SK-N-SH (cell line): ENCODE measurements around the gene CEP112. TPM values are rescaled to one million over a fixed set of nuclear protein-coding genes. Genes with fewer than 3 reads are reported as not detected.

Source experiments
- CTCF ChIA-PET: fragments of 300-600, 350-600 bp; formaldehyde crosslinking; extraction: SDS; loops from one replicate; lab custom pipeline; 2021; lab: Yijun Ruan, JAX
- POLR2A ChIA-PET: fragments of 350-600 bp; sonication (Branson Sonifier 250); formaldehyde crosslinking; extraction: SDS; loops from one replicate; lab custom pipeline; 2020; ENCODE audit warnings: antibody characterized with exemption, inconsistent platforms; lab: Yijun Ruan, JAX
- DNase-seq: peaks from one replicate; pipeline ENCODE4 v3.0.0; 2012
- H2AFZ ChIP-seq: fragments of 200-600 bp; sonication (generic); 2 replicates; pipeline ENCODE4 v1.8.1; 2016; ENCODE audit warnings: antibody characterized with exemption, mild to moderate bottlenecking, low read depth
- H3F3A ChIP-seq: fragments of 200-600 bp; sonication (generic); replicated peaks from 2 replicates; pipeline ENCODE3; 2016; ENCODE audit warnings: antibody characterized with exemption, mild to moderate bottlenecking; ENCODE audit not compliant: insufficient read depth
- H3K27ac ChIP-seq, 2 experiments: fragments of 200-500 bp in 1 of 2; fragments of 200-600 bp in 1 of 2; sonication (Bioruptor generic) in 1 of 2; sonication (generic), shearing (Covaris generic) in 1 of 2; 2 replicates each; pipeline versions ENCODE4 v1.5.1 to v1.6.1; 2014 to 2016; ENCODE audit warnings: low read depth in 2 of 2, inconsistent platforms in 1 of 2, low read length in 1 of 2, mild to moderate bottlenecking in 1 of 2, mixed read lengths in 1 of 2
- H3K27me3 ChIP-seq: fragments of 200-600 bp; sonication (generic), shearing (Covaris generic); 2 replicates; pipeline ENCODE4 v1.6.1; 2016; ENCODE audit warnings: mixed run types; ENCODE audit not compliant: insufficient read depth
- H3K36me3 ChIP-seq, 2 experiments: fragments of 200-500 bp in 1 of 2; fragments of 200-600 bp in 1 of 2; sonication (Bioruptor generic) in 1 of 2; sonication (generic) in 1 of 2; replicated peaks in 1 of 2; 2 replicates each; pipeline versions ENCODE3 to v1.5.1; 2014 to 2016; ENCODE audit warnings: low read length in 1 of 2, mild to moderate bottlenecking in 1 of 2; ENCODE audit not compliant: insufficient read depth in 2 of 2, control insufficient read depth in 1 of 2
- H3K4me1 ChIP-seq, 2 experiments: fragments of 200-500 bp in 1 of 2; fragments of 200-600 bp in 1 of 2; sonication (Bioruptor generic) in 1 of 2; sonication (generic), shearing (Covaris generic) in 1 of 2; 2 replicates each; pipeline versions ENCODE4 v1.5.1 to v1.6.1; 2014 to 2016; ENCODE audit warnings: low read depth in 1 of 2, low read length in 1 of 2, mixed run types in 1 of 2; ENCODE audit not compliant: insufficient read depth in 2 of 2, control insufficient read depth in 1 of 2
- H3K4me2 ChIP-seq: fragments of 200-600 bp; sonication (generic), shearing (Covaris generic); 2 replicates; pipeline ENCODE4 v1.6.1; 2017; ENCODE audit warnings: mixed run types
- H3K4me3 ChIP-seq, 2 experiments: fragments of 200-500 bp in 1 of 2; fragments of 200-600 bp in 1 of 2; sonication (Bioruptor generic) in 1 of 2; sonication (generic), shearing (Covaris generic) in 1 of 2; 2 replicates each; pipeline versions ENCODE4 v1.5.1 to v1.8.1; 2014 to 2016; ENCODE audit warnings: low read depth in 2 of 2, inconsistent platforms in 1 of 2, low read length in 1 of 2, mild to moderate bottlenecking in 1 of 2, mixed read lengths in 1 of 2, moderate library complexity in 1 of 2
- H3K79me2 ChIP-seq: fragments of 200-600 bp; sonication (generic); 2 replicates; pipeline ENCODE4 v1.8.1; 2017; ENCODE audit warnings: mild to moderate bottlenecking; ENCODE audit not compliant: insufficient read depth
- H3K9ac ChIP-seq: fragments of 200-600 bp; sonication (generic); 2 replicates; pipeline ENCODE4 v1.6.1; 2017; ENCODE audit warnings: mixed run types
- H3K9me2 ChIP-seq: fragments of 200-600 bp; sonication (generic); 2 replicates; pipeline ENCODE4 v1.6.1; 2017; ENCODE audit warnings: mixed run types
- H3K9me3 ChIP-seq: fragments of 200-600 bp; sonication (generic); 2 replicates; pipeline ENCODE4 v1.6.1; 2017; ENCODE audit warnings: mixed run types, mild to moderate bottlenecking, moderate library complexity
- H4K20me1 ChIP-seq: fragments of 200-600 bp; sonication (generic); 2 replicates; pipeline ENCODE4 v1.6.1; 2017; ENCODE audit warnings: mild to moderate bottlenecking, mixed run types; ENCODE audit not compliant: insufficient read depth
- CHD2 ChIP-seq: fragments of 150-350 bp; IDR thresholded peaks from 2 replicates; pipeline ENCODE4 v1.6.1; 2018; ENCODE audit warnings: low read length; ENCODE audit not compliant: partially characterized antibody
- CTCF ChIP-seq: fragments of 200-600 bp; sonication (generic); IDR thresholded peaks from 2 replicates; pipeline ENCODE4 v1.6.1; 2017; ENCODE audit warnings: antibody characterized with exemption, mild to moderate bottlenecking, moderate library complexity
- FOSL2 ChIP-seq: IDR thresholded peaks from 2 replicates; pipeline ENCODE4 v1.4.0; 2012; ENCODE audit warnings: low read depth, mild to moderate bottlenecking, moderate library complexity, borderline replicate concordance
- FOXJ3 ChIP-seq: sonication (generic); formaldehyde crosslinking; IDR thresholded peaks from 2 replicates; pipeline ENCODE4 v1.5.1; 2020; ENCODE audit warnings: mild to moderate bottlenecking, missing genetic modification reagents
- GABPA ChIP-seq: IDR thresholded peaks from 2 replicates; pipeline ENCODE4 v1.4.0; 2012; ENCODE audit warnings: low read depth, mild to moderate bottlenecking
- GATA2 ChIP-seq: sonication (generic); formaldehyde crosslinking; IDR thresholded peaks from 2 replicates; pipeline ENCODE4 v1.5.0; 2020; ENCODE audit warnings: mild to moderate bottlenecking, missing genetic modification reagents
- IRF3 ChIP-seq: fragments of 150-350 bp; IDR thresholded peaks from 2 replicates; pipeline ENCODE4 v1.6.1; 2016; ENCODE audit warnings: mild to moderate bottlenecking, low read depth, low read length
- JUND ChIP-seq: IDR thresholded peaks from 2 replicates; pipeline ENCODE4 v1.4.0; 2012
- MAX ChIP-seq: IDR thresholded peaks from 2 replicates; pipeline ENCODE4 v1.4.0; 2012; ENCODE audit warnings: low read depth
- NFIC ChIP-seq: IDR thresholded peaks from 2 replicates; pipeline ENCODE4 v1.4.0; 2012; ENCODE audit warnings: borderline replicate concordance
- PBX3 ChIP-seq: IDR thresholded peaks from 2 replicates; pipeline ENCODE4; 2012
- POLR2AphosphoS5 ChIP-seq: IDR thresholded peaks from 2 replicates; pipeline ENCODE4 v1.6.1; 2012; ENCODE audit warnings: low read depth, low read length
- RCOR1 ChIP-seq: fragments of 150-350 bp; IDR thresholded peaks from 2 replicates; pipeline ENCODE4 v1.6.1; 2017; ENCODE audit warnings: antibody characterized with exemption, low read length
- RFX5 ChIP-seq: IDR thresholded peaks from 2 replicates; pipeline ENCODE4 v1.6.1; 2012; ENCODE audit warnings: mild to moderate bottlenecking, improper control_type of control experiment, low read length
- RXRA ChIP-seq: IDR thresholded peaks from 2 replicates; pipeline ENCODE4 v1.4.0; 2012; ENCODE audit warnings: low read depth, mild to moderate bottlenecking, borderline replicate concordance
- SIN3A ChIP-seq: IDR thresholded peaks from 2 replicates; pipeline ENCODE4 v1.6.1; 2012; ENCODE audit warnings: low read depth, mild to moderate bottlenecking, low read length, moderate library complexity, borderline replicate concordance
- TCF12 ChIP-seq: IDR thresholded peaks from 2 replicates; pipeline ENCODE4 v1.4.0; 2012
- TEAD4 ChIP-seq: IDR thresholded peaks from 2 replicates; pipeline ENCODE4 v1.4.0; 2012; ENCODE audit warnings: mild to moderate bottlenecking, borderline replicate concordance; ENCODE audit not compliant: insufficient read depth
- ZBTB33 ChIP-seq: IDR thresholded peaks from 2 replicates; pipeline ENCODE4 v1.4.0; 2012; ENCODE audit warnings: low read depth, borderline replicate concordance
- WGBS: methylation state at CpG from one replicate; pipeline ENCODE4 v1.1.6; 2017; ENCODE audit warnings: low lambda C conversion rate; 5-methylcytosine and 5-hydroxymethylcytosine counted together
- polyA plus RNA-seq, 3 experiments: library from polyadenylated mRNA; depleted of rRNA; stranded (reverse); fragments of >200 nt; gene quantifications; 2 replicates each; pipeline ENCODE4 v1.2.3, GENCODE V29; 2012

Gene CEP112
- polyA plus RNA-seq, 1 of the 3 experiments (the other 2 are of a cell fraction), result 7.9 TPM

GRCh38 chr17:65893692-65894279 lies 298.1 kb downstream of the CEP112 start (continued):
- TF ChIP-seq CTCF (no peak), RXRA (no peak), ZBTB33 (no peak)
- TF ChIP-seq, all 33 proteins: peak for 0

GRCh38 chr17:65892912-65893377 lies 299.0 kb downstream of the CEP112 start:
- no peaks in the 10 kb centered on the region for H3K36me3 ChIP-seq
- no peak overlapping the region for H3K9ac ChIP-seq
- CTCF ChIA-PET, result interaction anchor here (0.6 kb wide), 1 partner anchor 621 kb away, joined by 4 read pairs; no protein-coding TSS in a partner anchor
- no peak overlapping the region for H2AFZ ChIP-seq
- no peaks in the 10 kb centered on the region for H3K79me2 ChIP-seq
- H3K4me2 ChIP-seq, result no peak overlapping the region
- no peaks in the 10 kb centered on the region for H3K27me3 ChIP-seq
- no peaks in the 10 kb centered on the region for H3K9me2 ChIP-seq
- H3K4me3 ChIP-seq, result no peak overlapping the region
- 83% methylated on average over 5 of the region's 5 CpGs for WGBS
- no peak overlapping the region for H3K27ac ChIP-seq
- H3K9me3 ChIP-seq, result no peaks in the 10 kb centered on the region
- DNase-seq, result no peak
- H3F3A ChIP-seq, result peaks cover 3% of the 10 kb centered on the region
- TF ChIP-seq SIN3A, result no peak
- TF ChIP-seq RCOR1, result no peak
- TF ChIP-seq GATA2, result no peak
- no peak for TF ChIP-seq CHD2
- no peak for TF ChIP-seq TCF12
- no peak for TF ChIP-seq CTCF
- TF ChIP-seq NFIC, result no peak
- no peak for TF ChIP-seq TEAD4
- no peak for TF ChIP-seq MAX
- TF ChIP-seq PBX3, result no peak
- TF ChIP-seq JUND, result no peak
- no peak for TF ChIP-seq IRF3
- TF ChIP-seq FOSL2, result no peak
- no peak for TF ChIP-seq ZBTB33
- no peak for TF ChIP-seq GABPA
- no peak for TF ChIP-seq POLR2AphosphoS5
- no peak for TF ChIP-seq RFX5
- no peak for TF ChIP-seq FOXJ3
- TF ChIP-seq, all 33 proteins: peak for 0
- no peaks in the 10 kb centered on the region for H4K20me1 ChIP-seq
- POLR2A ChIA-PET, result no interaction called here
- peaks cover 0 to 3% of the 10 kb centered on the region in 2 experiments; a peak in 3 of 4 replicates for H3K4me1 ChIP-seq
